H7 (cell line): Measurements from ENCODE around the gene AUTS2. TPM values are rescaled to one million over a fixed set of nuclear protein-coding genes. Genes with fewer than 3 reads are reported as not detected.

Experiments used
- DNase-seq: peaks from one replicate; pipeline ENCODE4 v3.0.0; 2012
- H3K27me3 ChIP-seq: 2 replicates; pipeline ENCODE4 v1.6.0; 2011; ENCODE audit warnings: mild to moderate bottlenecking, low read length; ENCODE audit not compliant: control insufficient read depth, insufficient read depth
- H3K36me3 ChIP-seq: replicated peaks from 2 replicates; pipeline ENCODE4 v1.5.1; 2011; ENCODE audit warnings: low read length; ENCODE audit not compliant: control insufficient read depth, insufficient read depth
- H3K4me3 ChIP-seq: 2 replicates; pipeline ENCODE4 v1.5.1; 2011; ENCODE audit warnings: low read depth, mild to moderate bottlenecking, control low read depth, low read length, moderate library complexity; ENCODE audit not compliant: insufficient read depth
- total RNA-seq: library from RNA; depleted of rRNA; stranded (reverse); fragments of >200 nt; shearing (Covaris generic); gene quantifications from 2 replicates; pipeline ENCODE4 v1.2.3, GENCODE V29; 2014

Gene AUTS2
- total RNA-seq, 1 experiment from 2014 or later: 16.1 TPM

DNA sequence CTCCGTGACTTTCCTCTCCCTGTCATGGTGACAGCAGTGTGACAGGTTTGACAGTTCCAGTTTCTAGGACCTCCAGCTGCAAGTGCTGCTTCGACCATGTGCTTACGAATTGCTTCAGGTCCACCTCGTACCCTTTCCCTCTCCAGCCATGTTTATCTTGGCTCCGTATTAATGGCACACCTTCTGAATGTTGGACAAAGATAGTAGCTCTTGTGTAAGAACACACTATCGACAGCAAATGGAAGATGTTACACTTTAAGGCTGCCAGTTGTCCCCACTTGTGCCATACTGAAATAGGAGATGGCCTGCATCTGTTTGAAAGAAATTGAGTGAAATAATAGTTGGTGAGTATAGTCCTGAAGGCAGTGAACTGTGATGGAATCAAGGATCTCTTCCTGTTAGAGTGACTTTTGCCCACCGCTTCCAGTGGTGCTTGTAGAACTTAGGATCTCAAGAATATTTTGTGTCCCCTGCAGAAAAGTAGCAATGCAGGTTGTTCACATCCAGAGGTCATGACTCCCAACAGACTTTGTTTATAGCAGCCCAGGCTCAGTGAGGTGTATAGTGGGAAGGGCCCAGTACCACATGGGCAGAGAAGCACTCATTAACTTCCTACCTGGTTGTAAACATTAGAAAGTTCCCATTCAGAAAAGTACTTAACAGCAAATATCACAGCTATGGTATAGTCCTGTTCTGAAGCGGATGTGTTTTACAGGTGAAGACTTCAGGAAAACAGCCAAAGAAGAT lies 904.0 kb downstream of the AUTS2 start:
- DNase-seq: no peak
- Histone ChIP-seq H3K4me3 (no peak overlapping the region), H3K36me3 (no peaks in the 10 kb centered on the region), H3K27me3 (no peaks in the 10 kb centered on the region)

DNA sequence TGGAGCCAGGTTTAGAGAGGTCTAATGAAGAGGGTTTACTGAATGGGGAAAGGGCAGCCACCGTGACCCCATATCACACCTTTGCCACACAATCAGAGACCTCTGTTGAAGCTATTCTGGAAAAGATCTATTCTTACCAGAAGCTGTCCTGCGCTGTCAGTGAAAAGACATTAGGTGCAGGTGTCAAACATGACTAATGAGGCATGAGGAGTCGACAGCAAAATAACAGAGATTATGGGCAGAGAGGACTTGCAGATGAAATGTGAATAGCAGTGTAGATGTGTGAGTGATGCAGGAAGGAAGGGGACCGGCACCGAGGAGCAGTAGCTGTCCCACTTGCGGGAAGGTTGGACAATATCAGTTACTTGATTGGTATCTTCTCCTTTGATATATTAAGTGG lies 906.0 kb downstream of the AUTS2 start:
- no peak for DNase-seq
- Histone ChIP-seq H3K36me3 (no peaks in the 10 kb centered on the region), H3K4me3 (no peak overlapping the region), H3K27me3 (no peaks in the 10 kb centered on the region)

DNA sequence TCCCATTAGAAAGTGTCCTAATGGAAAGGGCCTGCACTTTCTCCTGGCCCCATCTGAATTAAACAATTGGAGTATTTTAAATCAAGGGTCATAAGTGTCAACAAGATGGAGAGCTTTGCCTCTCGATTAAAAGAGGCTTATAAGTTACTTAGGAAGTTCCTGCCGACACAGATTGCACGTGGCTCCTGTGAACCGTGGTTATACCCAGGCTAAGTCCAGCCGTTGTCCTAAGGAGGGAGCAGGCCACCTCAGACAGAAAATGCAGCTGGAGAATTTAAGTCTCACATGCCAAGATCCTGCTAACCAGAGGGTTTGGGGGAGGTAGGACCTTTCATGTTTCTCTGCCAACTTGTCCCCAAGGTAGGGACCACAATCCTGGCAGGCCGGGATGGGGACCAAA lies 907.2 kb downstream of the AUTS2 start:
- DNase-seq: no peak
- no peaks in the 10 kb centered on the region for H3K27me3 ChIP-seq
- H3K36me3 ChIP-seq: no peaks in the 10 kb centered on the region
- H3K4me3 ChIP-seq: no peak overlapping the region

DNA sequence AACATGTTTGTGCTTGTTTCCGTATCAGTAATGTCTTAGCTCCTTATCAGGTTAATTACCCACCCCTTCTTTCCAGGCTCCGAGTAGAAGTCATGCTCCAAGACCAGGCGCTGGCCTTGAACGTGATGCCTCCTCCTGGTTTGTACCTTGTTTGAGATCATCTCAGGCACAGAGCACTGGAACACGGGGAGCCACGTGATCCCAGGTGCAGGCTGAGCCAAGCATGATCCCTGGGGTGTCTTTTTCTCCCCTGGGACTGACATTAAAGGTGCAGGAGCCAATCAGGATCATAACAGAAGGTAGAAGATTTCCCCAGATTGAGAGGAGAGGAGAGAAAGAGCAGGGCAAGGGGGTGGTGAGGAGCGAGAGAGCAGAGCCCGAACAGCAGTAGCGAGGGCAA lies 907.6 kb downstream of the AUTS2 start:
- no peaks in the 10 kb centered on the region for H3K27me3 ChIP-seq
- DNase-seq: no peak
- H3K4me3 ChIP-seq: no peak overlapping the region
- H3K36me3 ChIP-seq: no peaks in the 10 kb centered on the region

DNA sequence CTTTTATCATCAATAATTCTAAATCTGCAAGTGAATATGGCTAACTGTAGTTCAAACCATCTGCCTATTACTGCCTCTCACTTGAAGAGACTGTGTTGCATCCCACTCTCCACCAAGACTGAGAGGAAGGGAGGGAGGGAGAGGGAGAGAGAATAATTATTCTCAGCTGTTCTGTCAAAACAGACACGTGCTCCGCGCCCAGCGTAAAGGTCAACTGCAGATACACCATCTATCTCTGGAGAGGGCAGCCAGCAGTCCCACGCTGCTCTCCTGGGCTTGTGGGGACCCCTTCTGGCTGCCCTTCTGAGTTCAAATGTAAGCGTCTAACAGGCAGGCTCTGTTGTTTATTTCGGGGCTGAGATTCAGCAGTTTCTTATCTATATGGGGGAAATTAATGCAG lies 908.2 kb downstream of the AUTS2 start:
- H3K4me3 ChIP-seq: no peak overlapping the region
- no peaks in the 10 kb centered on the region for H3K27me3 ChIP-seq
- peak; percentile 64 for DNase-seq
- no peaks in the 10 kb centered on the region for H3K36me3 ChIP-seq

DNA sequence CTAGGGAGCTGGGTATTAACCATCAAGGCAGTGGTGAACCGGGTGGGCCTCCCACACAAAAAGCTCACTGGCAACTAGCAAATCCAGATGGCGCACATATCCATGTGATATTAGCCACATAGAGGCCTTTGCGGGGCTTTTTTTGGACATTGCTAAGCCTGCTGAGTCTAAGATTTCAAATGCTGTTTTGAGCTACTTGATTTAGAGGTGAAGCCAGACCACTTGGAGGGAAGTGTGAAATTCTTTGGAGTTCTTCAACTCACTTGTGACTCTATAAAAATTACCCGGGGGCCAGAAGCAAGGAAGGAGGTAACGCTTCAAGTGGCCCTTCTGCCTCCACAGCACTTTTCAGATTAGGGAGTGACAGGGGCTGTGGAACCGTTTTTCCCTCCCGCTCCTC lies 913.9 kb downstream of the AUTS2 start:
- no peaks in the 10 kb centered on the region for H3K27me3 ChIP-seq
- H3K36me3 ChIP-seq: no peaks in the 10 kb centered on the region
- no peak overlapping the region for H3K4me3 ChIP-seq
- DNase-seq: no peak

DNA sequence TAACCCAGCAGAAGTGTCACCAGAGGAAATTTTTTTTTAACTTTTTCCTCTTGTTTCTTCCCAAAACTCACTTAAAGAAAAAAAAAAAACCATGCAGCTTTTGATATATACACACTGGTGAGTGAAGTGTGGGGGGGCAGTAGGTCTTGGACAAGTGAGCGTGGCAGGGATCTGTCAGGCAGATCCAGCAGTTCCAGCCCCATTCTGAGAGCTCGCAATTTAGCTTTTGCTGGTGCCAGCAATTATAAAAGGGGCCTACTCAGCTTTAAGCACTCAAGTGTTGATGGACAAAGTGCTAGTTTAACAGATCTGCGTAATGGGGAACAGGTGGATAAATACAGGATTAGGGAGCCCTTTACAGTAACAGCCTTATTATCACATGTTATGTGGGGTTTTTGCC lies 914.5 kb downstream of the AUTS2 start:
- no peak overlapping the region for H3K4me3 ChIP-seq
- H3K36me3 ChIP-seq: no peaks in the 10 kb centered on the region
- DNase-seq: no peak
- H3K27me3 ChIP-seq: no peaks in the 10 kb centered on the region

DNA sequence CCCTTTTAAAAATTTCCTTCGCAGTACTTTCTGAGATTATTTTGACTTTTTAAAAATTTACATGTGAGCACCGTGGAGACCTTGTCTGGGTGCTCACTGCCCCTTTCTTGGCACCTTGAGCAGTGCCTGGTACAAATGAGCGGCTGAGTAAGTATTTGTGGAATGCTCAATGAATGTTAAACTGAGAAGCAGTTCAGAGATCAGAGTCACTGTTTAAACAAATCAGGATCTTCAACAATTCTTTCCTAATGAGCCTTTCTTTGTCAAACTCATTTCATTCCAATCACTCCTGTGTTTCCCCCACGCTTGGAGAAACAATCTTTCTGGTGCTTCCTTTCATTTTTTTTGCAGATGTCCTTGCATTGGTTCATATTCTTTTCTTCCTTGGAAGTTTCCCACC lies 922.3 kb downstream of the AUTS2 start:
- H3K36me3 ChIP-seq: no peaks in the 10 kb centered on the region
- no peak for DNase-seq

DNA sequence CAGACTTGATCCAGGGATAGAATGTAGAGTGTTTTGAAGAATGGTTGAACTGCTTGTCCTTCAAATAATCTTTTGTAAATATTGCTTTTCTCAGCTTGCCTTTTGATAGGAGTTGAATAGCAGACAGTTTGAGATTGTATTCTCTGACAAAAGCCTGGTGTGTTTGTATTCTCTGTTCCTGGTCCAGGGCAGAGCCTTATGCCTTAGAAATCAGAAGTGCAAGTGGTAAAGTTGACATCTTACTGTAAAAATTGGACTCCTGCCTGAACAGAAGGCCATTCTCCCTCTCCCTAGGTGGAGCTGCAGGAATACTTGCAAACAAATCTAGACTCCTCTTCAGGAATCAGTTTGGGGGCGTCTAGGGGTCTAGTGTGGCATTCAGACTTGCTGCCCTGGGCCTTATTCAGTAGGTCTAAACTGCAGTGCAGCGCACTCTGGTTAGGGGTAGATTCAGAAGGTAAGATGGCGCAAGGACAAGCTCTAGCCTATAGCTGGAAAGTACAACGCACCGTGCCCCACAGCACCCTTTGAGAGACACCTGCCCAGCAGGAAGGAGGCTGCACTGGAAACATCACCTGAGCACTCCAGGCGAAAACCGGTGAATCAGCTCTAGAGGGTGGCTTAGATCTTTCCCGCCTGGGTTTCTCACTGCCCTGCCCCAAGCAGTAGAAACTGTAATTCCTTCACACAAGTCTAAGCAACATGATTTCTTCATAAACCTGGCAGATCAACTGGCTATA lies 925.1 kb downstream of the AUTS2 start:
- no peaks in the 10 kb centered on the region for H3K27me3 ChIP-seq
- no peak for DNase-seq
- H3K4me3 ChIP-seq: no peak overlapping the region
- H3K36me3 ChIP-seq: no peaks in the 10 kb centered on the region

More for the DNA sequence above, 922.3 kb downstream of the AUTS2 start:
- no peaks in the 10 kb centered on the region for H3K27me3 ChIP-seq
- no peak overlapping the region for H3K4me3 ChIP-seq

DNA sequence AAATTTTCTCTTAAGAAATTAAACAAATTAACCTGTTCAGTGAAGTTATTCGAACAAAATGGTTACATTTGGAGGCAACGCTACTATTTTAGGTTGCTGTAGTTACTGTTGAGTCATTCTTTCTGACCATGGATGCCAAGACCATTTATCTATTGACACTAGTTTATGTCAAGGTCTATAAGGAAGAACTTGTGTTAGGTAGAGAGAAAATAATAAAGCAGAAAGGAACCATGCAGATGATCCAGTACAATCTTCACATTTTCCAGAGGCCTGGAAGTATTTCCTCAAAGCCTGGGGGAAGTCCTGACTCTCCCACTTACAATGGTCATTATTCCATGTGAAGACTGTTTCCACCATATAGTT lies 925.7 kb downstream of the AUTS2 start:
- DNase-seq: no peak
- Histone ChIP-seq H3K36me3 (no peaks in the 10 kb centered on the region), H3K27me3 (no peaks in the 10 kb centered on the region), H3K4me3 (no peak overlapping the region)

DNA sequence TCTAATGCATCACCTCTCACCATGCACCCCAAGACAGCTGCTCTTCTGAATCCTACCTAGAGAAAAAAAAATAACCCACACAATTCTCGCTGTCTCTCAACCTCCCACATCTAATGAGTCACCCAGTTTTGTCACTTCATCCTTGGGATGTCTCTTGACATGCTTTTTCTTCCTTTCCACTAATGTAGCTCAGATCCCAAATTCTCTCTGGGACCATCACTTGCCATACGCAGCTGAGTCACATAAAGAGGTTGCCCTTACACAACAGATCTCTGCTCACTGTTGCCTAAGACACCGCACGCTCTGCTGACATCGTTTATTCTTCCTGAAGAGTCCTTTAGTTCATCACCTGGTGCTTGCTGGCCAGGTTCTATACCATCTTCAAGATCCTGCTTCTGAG lies 927.7 kb downstream of the AUTS2 start:
- Histone ChIP-seq H3K36me3 (no peaks in the 10 kb centered on the region), H3K27me3 (no peaks in the 10 kb centered on the region), H3K4me3 (no peak overlapping the region)
- no peak for DNase-seq

DNA sequence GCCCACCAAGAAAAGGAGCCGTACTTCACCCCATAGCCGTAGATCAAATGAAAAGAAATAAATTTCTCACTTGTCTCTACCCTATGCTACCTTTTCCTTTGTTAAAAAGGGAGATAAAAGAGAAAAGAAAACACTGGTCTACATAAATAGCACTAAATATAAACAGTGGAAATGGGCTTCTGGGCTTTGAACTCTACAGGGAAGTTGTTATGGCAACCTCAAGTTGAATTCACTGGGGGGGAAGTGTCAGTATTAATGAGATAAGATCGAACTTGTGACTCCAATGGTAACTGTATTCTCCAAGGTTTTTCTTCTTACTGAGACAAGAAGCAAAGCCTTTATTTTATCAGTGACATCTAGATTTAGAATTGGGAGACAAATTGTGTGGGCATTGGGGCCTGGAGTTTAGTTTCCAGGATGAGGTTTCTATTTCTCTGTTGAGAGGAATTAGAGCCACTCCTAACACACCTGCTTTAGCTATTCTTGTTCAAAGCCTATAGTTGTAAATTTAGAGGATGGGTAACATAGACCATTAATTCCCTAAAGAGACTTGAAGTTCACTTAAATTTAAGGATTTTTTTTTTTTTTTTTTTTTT lies 929.3 kb downstream of the AUTS2 start:
- no peak overlapping the region for H3K4me3 ChIP-seq
- no peak for DNase-seq
- no peaks in the 10 kb centered on the region for H3K36me3 ChIP-seq
- no peaks in the 10 kb centered on the region for H3K27me3 ChIP-seq

DNA sequence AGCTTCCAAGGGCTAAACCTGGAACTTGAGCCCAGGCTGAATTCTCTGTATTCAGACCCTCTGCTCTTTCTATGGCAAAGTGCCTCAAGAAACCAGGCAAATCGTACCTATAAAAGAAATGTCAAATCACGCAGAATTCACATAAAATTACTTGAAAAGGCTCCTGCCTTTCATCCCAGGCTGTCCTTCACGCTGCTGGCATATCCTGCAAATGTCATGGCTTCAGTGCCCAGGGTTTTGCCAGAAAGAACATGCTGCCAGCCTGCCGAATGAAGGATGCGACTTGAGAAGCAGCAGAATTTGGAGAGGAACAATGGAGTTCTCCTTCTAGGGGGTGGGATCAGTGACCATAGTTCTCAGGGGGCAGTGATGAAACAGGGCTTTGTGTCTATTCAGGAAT lies 931.2 kb downstream of the AUTS2 start:
- Histone ChIP-seq H3K4me3 (no peak overlapping the region), H3K27me3 (no peaks in the 10 kb centered on the region), H3K36me3 (no peaks in the 10 kb centered on the region)
- DNase-seq: no peak

DNA sequence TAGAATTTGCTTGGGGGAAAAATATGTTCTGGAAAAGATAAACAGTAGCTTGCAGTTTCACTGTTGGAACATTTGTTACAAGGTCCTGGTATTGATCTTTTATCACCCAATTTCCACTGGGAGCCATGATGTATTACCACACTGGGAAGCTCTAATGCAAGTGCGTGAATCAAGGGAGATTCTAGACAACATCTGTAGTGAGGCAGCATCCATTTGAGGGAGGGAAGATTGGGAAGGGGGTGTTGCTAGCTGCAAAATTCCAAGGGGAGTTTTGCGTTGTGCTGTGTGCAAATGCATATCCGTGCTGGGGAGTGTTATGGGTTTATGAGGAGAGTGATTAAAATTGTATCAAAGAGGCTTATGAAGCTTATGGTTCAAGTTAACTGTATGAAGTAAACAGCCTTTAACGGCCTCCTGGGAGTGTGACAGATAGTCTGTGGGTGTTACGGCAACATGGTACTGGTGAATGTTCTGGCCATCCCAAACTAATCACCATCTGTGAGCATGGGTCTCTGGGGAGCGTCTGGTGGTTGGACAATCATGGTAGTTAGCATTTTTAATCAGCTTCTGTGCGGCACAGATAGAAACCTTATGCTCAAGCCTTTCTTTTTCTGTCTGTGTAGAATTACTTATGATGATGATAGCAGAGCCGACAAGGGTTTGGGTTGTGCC lies 931.8 kb downstream of the AUTS2 start:
- no peaks in the 10 kb centered on the region for H3K36me3 ChIP-seq
- H3K4me3 ChIP-seq: no peak overlapping the region
- no peak for DNase-seq
- H3K27me3 ChIP-seq: no peaks in the 10 kb centered on the region

DNA sequence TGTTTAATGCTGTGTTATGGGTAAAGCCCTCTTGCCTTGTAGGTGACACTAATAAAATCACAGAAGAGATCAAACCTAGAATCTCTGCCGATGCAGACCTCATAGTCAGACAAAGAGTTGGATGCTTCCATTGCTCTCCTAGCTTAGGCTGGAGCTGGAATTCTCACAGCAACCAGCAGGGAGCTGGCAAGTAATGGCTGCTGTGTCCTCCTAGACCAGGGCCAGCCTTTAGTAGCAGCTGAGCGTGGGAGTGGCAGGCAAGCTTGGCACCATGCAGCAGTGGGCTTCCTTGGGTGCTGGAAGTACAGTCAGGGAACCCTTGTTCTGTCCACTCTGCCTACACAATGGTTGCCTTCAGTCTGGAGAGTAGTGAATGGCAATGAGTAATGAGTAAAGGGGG lies 935.3 kb downstream of the AUTS2 start:
- DNase-seq: no peak
- Histone ChIP-seq H3K27me3 (no peaks in the 10 kb centered on the region), H3K4me3 (no peak overlapping the region), H3K36me3 (no peaks in the 10 kb centered on the region)
